H1 (cell line): ENCODE measurements around the gene MEGF11. TPM values are rescaled to one million over a fixed set of nuclear protein-coding genes. Genes with fewer than 3 reads are reported as not detected.

Experiments used
- CTCF ChIA-PET: fragments of 300-600 bp; sonication (Branson Sonifier 250); formaldehyde crosslinking; loops from one replicate; lab custom pipeline; 2021; ENCODE audit not compliant: partially characterized antibody; lab: Charles Lee
- POLR2A ChIA-PET: fragments of 300-600 bp; sonication (Branson Sonifier 250); formaldehyde crosslinking; loops from one replicate; lab custom pipeline; 2021; ENCODE audit warnings: inconsistent platforms; ENCODE audit not compliant: partially characterized antibody; lab: Charles Lee
- DNase-seq, 2 experiments: peaks; one replicate each; pipeline versions ENCODE4 v3.0.0 to v3.0.0-alpha.2; 2010 to 2022; ENCODE audit warnings: low spot score in 2 of 2, low read depth in 1 of 2, mixed read lengths in 1 of 2
- FAIRE-seq: peaks from 2 replicates; lab custom pipeline; 2011; peaks lifted over from hg19 to GRCh38; lab: Jason Lieb, UNC
- H2AFZ ChIP-seq: 2 replicates; pipeline ENCODE4 v1.8.1; 2012; ENCODE audit warnings: low read length, inconsistent platforms
- H2AK5ac ChIP-seq: 2 replicates; pipeline ENCODE4 v1.6.1; 2013; ENCODE audit warnings: low read depth, low read length
- H2BK120ac ChIP-seq: replicated peaks from 2 replicates; pipeline ENCODE3; 2013; ENCODE audit warnings: low read depth, low read length, inconsistent platforms
- H2BK12ac ChIP-seq: 2 replicates; pipeline ENCODE4 v1.6.1; 2013; ENCODE audit warnings: low read depth, low read length
- H2BK15ac ChIP-seq: 2 replicates; pipeline ENCODE4 v1.6.1; 2013; ENCODE audit warnings: low read length
- H2BK20ac ChIP-seq: 2 replicates; pipeline ENCODE4 v1.6.1; 2013; ENCODE audit warnings: low read length
- H2BK5ac ChIP-seq: 2 replicates; pipeline ENCODE4 v1.6.1; 2013; ENCODE audit warnings: low read depth, low read length
- H3K14ac ChIP-seq: 2 replicates; pipeline ENCODE4 v1.6.1; 2013; ENCODE audit warnings: inconsistent platforms; ENCODE audit not compliant: insufficient read length
- H3K18ac ChIP-seq: 2 replicates; pipeline ENCODE4 v1.6.1; 2013; ENCODE audit warnings: low read length; ENCODE audit errors: extremely low read depth
- H3K23ac ChIP-seq: 2 replicates; pipeline ENCODE4 v1.6.1; 2013; ENCODE audit warnings: inconsistent platforms; ENCODE audit not compliant: insufficient read length
- H3K23me2 ChIP-seq: 2 replicates; pipeline ENCODE4 v1.6.1; 2013; ENCODE audit warnings: low read depth, low read length
- H3K27ac ChIP-seq: 2 replicates; pipeline ENCODE4 v1.6.1; 2011; ENCODE audit warnings: low read depth, low read length, inconsistent platforms
- H3K27me3 ChIP-seq, 4 experiments: replicated peaks in 1 of 4; 1 replicate in 1 of 4; 2 replicates in 3 of 4; pipeline versions ENCODE4 v1.6.1 to v1.8.1; 2011 to 2013; ENCODE audit warnings: low read length in 3 of 4, mild to moderate bottlenecking in 3 of 4, inconsistent platforms in 2 of 4, mixed read lengths in 2 of 4, moderate library complexity in 1 of 4; ENCODE audit not compliant: control insufficient read depth in 3 of 4, insufficient read depth in 3 of 4; ENCODE audit errors: extremely low read depth in 1 of 4
- H3K36me3 ChIP-seq, 4 experiments: 2 replicates each; pipeline versions ENCODE4 v1.6.1 to v1.8.1; 2011 to 2013; ENCODE audit warnings: mild to moderate bottlenecking in 4 of 4, low read length in 3 of 4, moderate library complexity in 2 of 4, control low read depth in 1 of 4, inconsistent platforms in 1 of 4; ENCODE audit not compliant: insufficient read depth in 4 of 4, control insufficient read depth in 2 of 4
- H3K4ac ChIP-seq: replicated peaks from 2 replicates; pipeline ENCODE3; 2013; ENCODE audit warnings: low read length, low read depth, mixed read lengths, inconsistent platforms; ENCODE audit not compliant: insufficient read length
- H3K4me1 ChIP-seq, 4 experiments: replicated peaks in 1 of 4; 1 replicate in 1 of 4; 2 replicates in 3 of 4; pipeline versions ENCODE4 v1.6.1 to v1.8.1; 2011 to 2013; ENCODE audit warnings: low read length in 3 of 4, inconsistent platforms in 2 of 4, mixed read lengths in 1 of 4; ENCODE audit not compliant: insufficient read depth in 4 of 4, control insufficient read depth in 3 of 4
- H3K4me2 ChIP-seq, 2 experiments: 2 replicates each; pipeline versions ENCODE4 v1.6.1 to v1.8.1; 2011 to 2013; ENCODE audit warnings: low read depth in 2 of 2, low read length in 2 of 2, control low read depth in 1 of 2, inconsistent platforms in 1 of 2, mild to moderate bottlenecking in 1 of 2; ENCODE audit not compliant: insufficient read depth in 1 of 2
- H3K4me3 ChIP-seq, 4 experiments: fragments of 200-600, 300-600 bp in 1 of 4; sonication (generic), shearing (Covaris generic), sonication (Bioruptor Twin) in 1 of 4; 2 replicates each; pipeline versions ENCODE4 v1.5.1 to v1.8.1; 2011 to 2016; ENCODE audit warnings: low read length in 4 of 4, low read depth in 3 of 4, control low read depth in 2 of 4, inconsistent platforms in 2 of 4, mild to moderate bottlenecking in 2 of 4, mixed read lengths in 1 of 4, moderate library complexity in 1 of 4; ENCODE audit not compliant: insufficient read depth in 2 of 4; ENCODE audit errors: extremely low read depth in 1 of 4
- H3K56ac ChIP-seq: replicated peaks from 2 replicates; pipeline ENCODE3; 2013; ENCODE audit warnings: low read depth, mild to moderate bottlenecking, mixed read lengths, low read length, inconsistent platforms; ENCODE audit not compliant: insufficient read length
- H3K79me1 ChIP-seq: 2 replicates; pipeline ENCODE4 v1.6.1; 2013; ENCODE audit warnings: low read depth, low read length, control low read depth
- H3K79me2 ChIP-seq, 2 experiments: 2 replicates each; pipeline versions ENCODE4 v1.6.1 to v1.8.1; 2012 to 2013; ENCODE audit warnings: low read length in 2 of 2, mild to moderate bottlenecking in 2 of 2, inconsistent platforms in 1 of 2; ENCODE audit not compliant: insufficient read depth in 2 of 2, control insufficient read depth in 1 of 2
- H3K9ac ChIP-seq, 4 experiments: replicated peaks in 1 of 4; 1 replicate in 1 of 4; 2 replicates in 3 of 4; pipeline versions ENCODE4 v1.6.1 to v1.8.1; 2011 to 2013; ENCODE audit warnings: low read depth in 3 of 4, low read length in 3 of 4, control low read depth in 2 of 4, mild to moderate bottlenecking in 2 of 4, moderate library complexity in 2 of 4, inconsistent platforms in 1 of 4; ENCODE audit errors: extremely low read depth in 1 of 4
- H3K9me3 ChIP-seq, 2 experiments: 2 replicates each; pipeline versions ENCODE4 v1.6.1 to v1.8.1; 2012 to 2013; ENCODE audit warnings: mild to moderate bottlenecking in 2 of 2, moderate library complexity in 2 of 2, control low read depth in 1 of 2, inconsistent platforms in 1 of 2, low read depth in 1 of 2, low read length in 1 of 2, mixed read lengths in 1 of 2; ENCODE audit not compliant: insufficient read depth in 2 of 2
- H4K20me1 ChIP-seq, 2 experiments: replicated peaks in 1 of 2; 2 replicates each; pipeline versions ENCODE3 to v1.8.1; 2011 to 2013; ENCODE audit warnings: inconsistent platforms in 2 of 2, low read length in 2 of 2, mild to moderate bottlenecking in 1 of 2; ENCODE audit not compliant: insufficient read depth in 2 of 2, control insufficient read depth in 1 of 2
- H4K5ac ChIP-seq: 2 replicates; pipeline ENCODE4 v1.6.1; 2013; ENCODE audit warnings: low read length, low read depth, mixed read lengths, inconsistent platforms; ENCODE audit not compliant: insufficient read length
- H4K8ac ChIP-seq: 2 replicates; pipeline ENCODE4 v1.8.0; 2013; ENCODE audit warnings: mild to moderate bottlenecking, moderate library complexity, low read length, inconsistent platforms; ENCODE audit not compliant: insufficient read depth; ENCODE audit errors: extremely low read depth
- H4K91ac ChIP-seq: replicated peaks from 2 replicates; pipeline ENCODE3; 2013; ENCODE audit warnings: low read length, mixed read lengths, inconsistent platforms; ENCODE audit not compliant: insufficient read length
- ATF3 ChIP-seq: IDR thresholded peaks from 2 replicates; pipeline ENCODE4 v1.6.1; 2011; ENCODE audit warnings: low read depth, mild to moderate bottlenecking, low read length; ENCODE audit not compliant: insufficient read depth
- BACH1 ChIP-seq: IDR thresholded peaks from 2 replicates; pipeline ENCODE4 v1.6.1; 2012; ENCODE audit warnings: low read length, improper control_type of control experiment
- CTCF ChIP-seq, 3 experiments: IDR thresholded peaks; 1 replicate in 2 of 3; 2 replicates in 1 of 3; pipeline versions ENCODE4 v1.5.1 to v1.6.1; 2011; ENCODE audit warnings: low read length in 3 of 3, mild to moderate bottlenecking in 3 of 3, inconsistent platforms in 2 of 3, low read depth in 1 of 3, moderate library complexity in 1 of 3; ENCODE audit not compliant: insufficient read depth in 1 of 3; ENCODE audit errors: control extremely low read depth in 1 of 3
- KDM5A ChIP-seq: fragments of 200-600 bp; IDR thresholded peaks from 2 replicates; pipeline ENCODE4 v1.7.1; 2012; ENCODE audit warnings: mild to moderate bottlenecking, low read length, inconsistent platforms, mixed read lengths
- MAFK ChIP-seq: IDR thresholded peaks from 2 replicates; pipeline ENCODE4 v1.6.1; 2012; ENCODE audit warnings: low read depth, mild to moderate bottlenecking, improper control_type of control experiment, low read length
- NRF1 ChIP-seq: IDR thresholded peaks from 2 replicates; pipeline ENCODE4 v1.6.1; 2011; ENCODE audit warnings: mild to moderate bottlenecking, low read depth, low read length, improper control_type of control experiment
- PHF8 ChIP-seq: fragments of 200-600 bp; sonication (generic); conservative IDR thresholded peaks from 2 replicates; pipeline ENCODE4 v1.7.1; 2012; ENCODE audit warnings: low read depth, mild to moderate bottlenecking, inconsistent platforms, low read length, moderate library complexity
- SIRT6 ChIP-seq: IDR thresholded peaks from one replicate; pipeline ENCODE4 v1.7.1; 2012; ENCODE audit warnings: low read length, inconsistent platforms
- SRF ChIP-seq: IDR thresholded peaks from 2 replicates; pipeline ENCODE4 v1.6.1; 2011; ENCODE audit warnings: mild to moderate bottlenecking, low read depth, low read length, moderate library complexity
- TBP ChIP-seq: IDR thresholded peaks from 2 replicates; pipeline ENCODE4 v1.6.1; 2011; ENCODE audit warnings: low read depth, low read length, improper control_type of control experiment
- TCF12 ChIP-seq: IDR thresholded peaks from 2 replicates; pipeline ENCODE4 v1.6.1; 2011; ENCODE audit warnings: low read depth, mild to moderate bottlenecking, low read length
- YY1 ChIP-seq: IDR thresholded peaks from 2 replicates; pipeline ENCODE4 v1.6.1; 2011; ENCODE audit warnings: low read depth, mild to moderate bottlenecking, low read length
- WGBS, 2 experiments: shearing (Covaris generic) in 1 of 2; methylation state at CpG; one replicate each; pipeline versions ENCODE4 v1.1.6 to v1.1.7; 2013 to 2015; ENCODE audit warnings: low lambda C conversion rate in 2 of 2, mixed read lengths in 2 of 2, inconsistent platforms in 1 of 2, low coverage in 1 of 2, missing lambda C conversion rate in 1 of 2; ENCODE audit not compliant: insufficient replicate concordance in 2 of 2, insufficient coverage in 1 of 2, insufficient read length in 1 of 2; ENCODE audit errors: extremely low coverage in 1 of 2, missing lambda C conversion rate in 1 of 2; 5-methylcytosine and 5-hydroxymethylcytosine counted together
- polyA plus RNA-seq, 7 experiments: library from polyadenylated mRNA; depleted of rRNA in 3 of 7; stranded (reverse) in 5 of 7; unstranded in 2 of 7; fragments of >200 nt in 5 of 7; fragments of 200-250 nt in 2 of 7; gene quantifications; 1 replicate in 5 of 7; 2 replicates in 1 of 7; 4 replicates in 1 of 7; pipeline versions ENCODE4 v1.2.1 to v1.2.3, GENCODE V29; 2011 to 2013; ENCODE audit warnings: missing spikeins in 2 of 7, mixed read lengths in 2 of 7
- total RNA-seq: library from RNA; stranded (reverse); fragmentation: NEBNext Ultra II Directional; extraction: Animal tissue kit (Norgen Biotek cat#: 25700); gene quantifications from 2 replicates; pipeline ENCODE4 v1.2.1, GENCODE V29; 2021

MEGF11 gene
- total and polyA plus RNA-seq, 2 of the 8 experiments (the other 6 are each of a cell fraction or from before 2014, with no cell fraction given) = 4.4 to 4.8 TPM

DNA sequence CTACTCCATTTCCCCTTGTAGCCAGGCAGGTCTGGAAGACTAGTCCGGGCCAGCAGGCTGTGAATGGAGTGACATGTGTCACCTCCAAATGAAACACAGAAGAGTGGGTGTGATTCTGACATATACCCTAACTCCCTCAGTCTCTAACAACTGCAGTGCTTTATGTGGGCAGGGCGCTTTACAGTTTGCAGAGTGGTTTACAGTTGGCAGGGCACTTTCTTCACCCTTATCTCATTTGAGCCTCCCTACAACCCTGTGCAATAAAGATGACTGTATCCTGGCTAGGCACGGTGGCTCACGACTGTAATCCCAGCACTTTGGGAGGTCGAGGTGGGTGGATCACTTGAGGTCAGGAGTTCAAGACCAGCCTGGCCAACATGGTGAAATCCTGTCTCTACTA, 208.0 kb downstream of the MEGF11 start:
- H2BK20ac ChIP-seq = peak overlapping the region; percentile 63; the same call in 1 of the 2 replicates
- no peak overlapping the region for H3K4me3 ChIP-seq
- no peaks in the 10 kb centered on the region for H3K36me3 ChIP-seq
- H3K9ac ChIP-seq = no peak overlapping the region
- H3K79me1 ChIP-seq = no peaks in the 10 kb centered on the region
- no peak overlapping the region for H2BK12ac ChIP-seq
- H4K5ac ChIP-seq = no peak overlapping the region
- no peaks in the 10 kb centered on the region for H3K27me3 ChIP-seq
- no peak overlapping the region for H3K56ac ChIP-seq
- H3K79me2 ChIP-seq = no peaks in the 10 kb centered on the region
- ChIA-PET POLR2A (interaction anchor here (1.8 kb wide), 1 partner anchor 176 kb away, joined by 3 read pairs; the partner anchor contains the start of gene RAB11A), CTCF (interaction anchor here (0.5 to 2.0 kb wide), 10 partner anchors 8 to 213 kb away, joined by 3 to 10 read pairs (median 4); no protein-coding TSS in a partner anchor)
- no peak overlapping the region for H3K23ac ChIP-seq
- H4K91ac ChIP-seq = no peak overlapping the region
- no peak overlapping the region for H2BK15ac ChIP-seq
- H3K18ac ChIP-seq = no peak overlapping the region
- no peaks in the 10 kb centered on the region for H4K20me1 ChIP-seq
- H2BK5ac ChIP-seq = no peak overlapping the region
- no peak overlapping the region for H4K8ac ChIP-seq
- H3K9me3 ChIP-seq = no peaks in the 10 kb centered on the region
- peaks cover 11 to 26% (median 18%) of the 10 kb centered on the region in 4 experiments for H3K4me1 ChIP-seq
- no peak overlapping the region for H2AK5ac ChIP-seq
- no peak overlapping the region for H3K14ac ChIP-seq
- DNase-seq = no peak
- TF ChIP-seq BACH1 (no peak), TCF12 (no peak), PHF8 (no peak), CTCF (IDR thresholded peaks at IDR 0.05; ENCODE audit: control extremely low read depth in 1 of 3, insufficient read depth in 1 of 3, low read depth in 1 of 3, low read length in 3 of 3) (no peak), KDM5A (no peak), ATF3 (no peak), SIRT6 (no peak), SRF (no peak), MAFK (no peak), YY1 (no peak), NRF1 (no peak), TBP (no peak)
- H2BK120ac ChIP-seq = no peak overlapping the region
- no peak overlapping the region for H3K4me2 ChIP-seq
- H3K27ac ChIP-seq = no peak overlapping the region
- 87% methylated on average over 5 of the region's 5 CpGs; no CpG with 5 or more reads in 1 of the 2 experiments for WGBS, 2 experiments
- FAIRE-seq = no peak
- no peak overlapping the region for H2AFZ ChIP-seq
- H3K23me2 ChIP-seq = no peaks in the 10 kb centered on the region
- no peak overlapping the region for H3K4ac ChIP-seq
